ENCODE measurements around the gene ARHGEF16.

DNA sequence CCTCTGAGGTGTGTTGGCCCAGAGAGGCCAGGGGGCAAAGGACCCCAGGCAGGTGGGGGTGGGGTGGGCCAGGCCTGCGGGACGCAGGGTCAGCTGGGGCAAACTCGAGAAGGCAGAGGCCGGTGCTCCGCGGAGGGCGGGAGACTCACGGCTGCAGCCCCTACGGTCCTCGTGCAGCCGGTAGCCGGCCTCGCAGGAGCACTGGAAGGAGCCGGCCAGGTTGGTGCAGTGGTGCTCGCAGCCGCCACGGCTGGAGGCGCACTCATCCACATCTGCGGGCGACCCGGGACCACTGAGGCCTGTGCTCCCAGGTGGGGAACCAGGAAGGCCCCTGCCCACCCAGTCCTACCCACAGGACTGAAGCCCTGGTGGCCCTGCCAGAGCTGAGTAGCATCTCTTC is 55.3 kb downstream of the ARHGEF16 start:
- no peak for TF ChIP-seq CTCF (IDR thresholded peaks at IDR 0.05 in 4 of 5, conservative IDR thresholded peaks at IDR 0.05 in 1 of 5)
- TF ChIP-seq POLR2A (IDR thresholded peaks at IDR 0.05): no peak

Data from gastrocnemius medialis (tissue), 4 donors.